ENCODE data around the gene DNAJC3.

GRCh38 chr13:95708391-95708774, 31.4 kb downstream of the DNAJC3 start:
- TF ChIP-seq POLR2A (IDR thresholded peaks at IDR 0.05) (no peak), CTCF (IDR thresholded peaks at IDR 0.05) (no peak)
